Measurements from ENCODE around the gene LHFPL5. TPM values are rescaled to one million over a fixed set of nuclear protein-coding genes. Genes with fewer than 3 reads are reported as not detected.

LHFPL5 gene
- total and polyA plus RNA-seq, 4 donors = not detected

DNA sequence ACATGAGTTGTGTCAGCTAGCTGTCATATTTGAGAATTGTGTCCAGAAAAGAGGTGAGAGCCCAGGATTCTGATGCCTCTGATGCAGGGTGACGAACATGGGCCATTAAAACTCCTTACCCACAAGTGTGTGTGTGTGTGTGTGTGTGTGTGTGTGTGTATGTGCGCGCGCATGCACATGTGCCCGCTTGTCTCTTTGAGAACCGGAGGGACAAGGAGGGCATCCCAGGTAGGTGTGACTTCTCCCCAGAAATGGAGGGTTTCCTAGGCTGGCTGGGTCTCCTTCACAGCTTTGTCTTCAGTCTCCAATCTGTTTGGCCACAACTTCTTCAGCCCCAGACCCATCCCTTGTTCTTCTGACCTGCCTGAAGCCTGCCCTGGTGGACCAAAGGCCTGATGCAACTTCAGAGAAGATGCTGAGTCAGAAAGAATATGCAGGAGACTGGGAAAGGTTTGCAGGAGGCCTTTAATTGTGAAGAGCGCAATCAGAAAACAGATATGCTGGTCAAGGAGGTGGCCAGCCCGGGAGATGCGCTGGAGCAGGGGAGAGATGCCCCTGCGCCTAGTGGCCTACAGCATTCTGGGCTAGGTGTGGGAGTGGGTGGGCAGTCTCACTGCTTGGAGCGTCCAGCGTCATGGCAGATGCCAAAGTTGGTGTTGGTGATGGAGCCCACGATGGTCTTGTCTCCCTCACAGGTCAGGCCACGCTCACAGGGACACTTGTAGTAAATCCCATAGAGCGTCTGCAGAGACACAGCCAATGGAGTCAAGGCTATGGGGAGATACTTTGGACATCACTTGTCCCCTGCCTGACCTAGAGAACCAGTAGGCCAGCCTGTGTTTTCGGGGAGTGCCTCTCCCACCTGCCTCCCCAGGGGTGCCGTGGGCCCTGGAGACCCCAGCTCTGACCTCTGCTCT, 10.4 kb upstream of the LHFPL5 start:
- Histone ChIP-seq H3K36me3 (ENCODE audit: control insufficient read depth in 4 of 4, insufficient read depth in 4 of 4, low read length in 4 of 4) (no peaks in the 10 kb centered on the region), H3K9me3 (ENCODE audit: control insufficient read depth in 4 of 4, insufficient read depth in 3 of 4, low read length in 3 of 4) (no peaks in the 10 kb centered on the region), H3K27ac (ENCODE audit: low read depth in 1 of 2, low read length in 1 of 2) (no peak overlapping the region), H3K4me1 (ENCODE audit: control insufficient read depth in 5 of 5, insufficient read depth in 5 of 5, low read length in 5 of 5) (no peaks in the 10 kb centered on the region), H3K27me3 (ENCODE audit: control insufficient read depth in 3 of 3, insufficient read depth in 3 of 3, low read length in 2 of 3) (no peaks in the 10 kb centered on the region), H3K4me3 (no peak overlapping the region), H3K9ac (ENCODE audit: insufficient read depth in 1 of 2, low read length in 2 of 2) (no peak overlapping the region)
- DNase-seq (no peak), ATAC-seq (ENCODE audit: insufficient read depth, low FRiP score) (no peak)
- TF ChIP-seq, protein P1, sequence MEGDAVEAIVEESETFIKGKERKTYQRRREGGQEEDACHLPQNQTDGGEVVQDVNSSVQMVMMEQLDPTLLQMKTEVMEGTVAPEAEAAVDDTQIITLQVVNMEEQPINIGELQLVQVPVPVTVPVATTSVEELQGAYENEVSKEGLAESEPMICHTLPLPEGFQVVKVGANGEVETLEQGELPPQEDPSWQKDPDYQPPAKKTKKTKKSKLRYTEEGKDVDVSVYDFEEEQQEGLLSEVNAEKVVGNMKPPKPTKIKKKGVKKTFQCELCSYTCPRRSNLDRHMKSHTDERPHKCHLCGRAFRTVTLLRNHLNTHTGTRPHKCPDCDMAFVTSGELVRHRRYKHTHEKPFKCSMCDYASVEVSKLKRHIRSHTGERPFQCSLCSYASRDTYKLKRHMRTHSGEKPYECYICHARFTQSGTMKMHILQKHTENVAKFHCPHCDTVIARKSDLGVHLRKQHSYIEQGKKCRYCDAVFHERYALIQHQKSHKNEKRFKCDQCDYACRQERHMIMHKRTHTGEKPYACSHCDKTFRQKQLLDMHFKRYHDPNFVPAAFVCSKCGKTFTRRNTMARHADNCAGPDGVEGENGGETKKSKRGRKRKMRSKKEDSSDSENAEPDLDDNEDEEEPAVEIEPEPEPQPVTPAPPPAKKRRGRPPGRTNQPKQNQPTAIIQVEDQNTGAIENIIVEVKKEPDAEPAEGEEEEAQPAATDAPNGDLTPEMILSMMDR (IDR thresholded peaks at IDR 0.05; ENCODE audit: control extremely low read depth, extremely low read depth) = no peak
- 93 to 94% methylated on average over 17 of the region's 17 CpGs for WGBS, 2 donors

DNA sequence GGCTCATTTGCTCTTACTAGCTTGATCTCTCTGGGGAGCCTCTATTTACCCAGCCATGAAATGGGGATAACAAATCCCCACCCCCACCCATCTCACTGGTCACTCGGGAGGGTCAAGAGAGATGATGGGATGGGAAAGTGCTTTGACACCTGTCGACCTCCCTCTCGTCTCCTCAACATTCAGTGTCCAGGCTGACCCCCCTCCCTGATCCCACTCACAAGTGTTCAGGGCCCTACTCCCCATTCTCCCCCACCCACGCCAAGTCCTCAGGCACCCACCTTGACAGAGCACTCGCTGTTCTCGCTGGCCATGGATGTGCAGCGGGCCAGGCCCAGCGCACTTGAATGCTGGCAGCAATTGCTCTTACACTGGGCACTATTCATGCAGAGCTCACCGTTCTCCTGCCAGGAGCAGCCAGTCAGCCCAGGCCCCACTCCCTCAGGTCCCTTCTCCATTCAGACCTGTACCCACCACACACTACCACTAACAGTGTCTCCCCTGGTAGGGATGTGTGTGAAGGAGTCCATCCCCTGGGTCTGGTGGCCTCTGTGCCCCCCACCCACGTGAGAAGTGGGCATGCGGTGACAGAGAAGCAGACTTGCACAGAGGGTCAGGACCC, 9.6 kb upstream of the LHFPL5 start:
- TF ChIP-seq, protein P1 (IDR thresholded peaks at IDR 0.05; ENCODE audit: control extremely low read depth, extremely low read depth) = no peak
- Histone ChIP-seq H3K36me3 (ENCODE audit: control insufficient read depth in 4 of 4, insufficient read depth in 4 of 4, low read length in 4 of 4) (no peaks in the 10 kb centered on the region), H3K9me3 (ENCODE audit: control insufficient read depth in 4 of 4, insufficient read depth in 3 of 4, low read length in 3 of 4) (no peaks in the 10 kb centered on the region), H3K9ac (ENCODE audit: insufficient read depth in 1 of 2, low read length in 2 of 2) (no peak overlapping the region), H3K27ac (ENCODE audit: low read depth in 1 of 2, low read length in 1 of 2) (no peak overlapping the region), H3K4me1 (ENCODE audit: control insufficient read depth in 5 of 5, insufficient read depth in 5 of 5, low read length in 5 of 5) (no peaks in the 10 kb centered on the region), H3K4me3 (no peak overlapping the region), H3K27me3 (ENCODE audit: control insufficient read depth in 3 of 3, insufficient read depth in 3 of 3, low read length in 2 of 3) (no peaks in the 10 kb centered on the region)
- no peak for ATAC-seq (ENCODE audit: insufficient read depth, low FRiP score)
- no peak for DNase-seq
- WGBS, 2 donors = 90 to 97% methylated on average over 11 of the region's 11 CpGs

DNA sequence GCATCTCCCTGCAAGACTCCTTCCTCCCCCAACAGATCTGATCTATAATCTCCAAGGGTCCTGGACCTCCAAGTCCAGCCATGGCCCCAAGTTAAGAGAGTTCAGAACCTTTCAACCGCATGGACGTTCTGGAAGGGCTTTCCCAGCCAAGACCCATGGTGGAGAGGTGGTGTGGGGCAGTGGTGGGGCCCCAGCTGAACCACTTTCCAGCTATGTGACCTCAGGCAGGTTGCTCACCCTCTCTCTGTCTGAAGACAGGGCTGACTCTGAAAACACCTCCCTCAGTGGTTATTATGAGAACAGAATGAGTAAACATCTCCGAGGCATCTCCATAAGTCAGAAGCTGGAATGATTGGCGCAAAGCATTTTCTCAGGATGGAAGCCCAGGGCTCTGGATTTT, 8.9 kb upstream of the LHFPL5 start:
- 83 to 94% methylated on average over 4 of the region's 4 CpGs for WGBS, 2 donors
- ATAC-seq (ENCODE audit: insufficient read depth, low FRiP score) (no peak), DNase-seq (no peak)
- Histone ChIP-seq H3K36me3 (ENCODE audit: control insufficient read depth in 4 of 4, insufficient read depth in 4 of 4, low read length in 4 of 4) (no peaks in the 10 kb centered on the region), H3K9ac (ENCODE audit: insufficient read depth in 1 of 2, low read length in 2 of 2) (no peak overlapping the region), H3K4me1 (ENCODE audit: control insufficient read depth in 5 of 5, insufficient read depth in 5 of 5, low read length in 5 of 5) (no peaks in the 10 kb centered on the region), H3K4me3 (no peak overlapping the region), H3K9me3 (ENCODE audit: control insufficient read depth in 4 of 4, insufficient read depth in 3 of 4, low read length in 3 of 4) (no peaks in the 10 kb centered on the region), H3K27me3 (ENCODE audit: control insufficient read depth in 3 of 3, insufficient read depth in 3 of 3, low read length in 2 of 3) (no peaks in the 10 kb centered on the region), H3K27ac (ENCODE audit: low read depth in 1 of 2, low read length in 1 of 2) (no peak overlapping the region)
- TF ChIP-seq, protein P1 (IDR thresholded peaks at IDR 0.05; ENCODE audit: control extremely low read depth, extremely low read depth) = no peak

Data from lung (tissue), 12 donors.